ENCODE results near the gene BANF1. TPM values are rescaled to one million over a fixed set of nuclear protein-coding genes. Genes with fewer than 3 reads are reported as not detected.

BANF1 gene
- total RNA-seq, 1 donor from 2014 or later = 163 TPM

- DNase-seq (ENCODE audit: low spot score) = no peak
- peaks cover 16% of the 10 kb centered on the region for H3K27me3 Mint-ChIP-seq (ENCODE audit: unreplicated experiment)
- no peaks in the 10 kb centered on the region for H3K9me3 Mint-ChIP-seq (ENCODE audit: unreplicated experiment)
- peaks cover 3% of the 10 kb centered on the region for H3K36me3 Mint-ChIP-seq (ENCODE audit: low read depth, unreplicated experiment)
- H3K4me1 Mint-ChIP-seq (ENCODE audit: unreplicated experiment) = peaks cover 31% of the 10 kb centered on the region
- no peak overlapping the region for H3K27ac Mint-ChIP-seq (ENCODE audit: unreplicated experiment)
- H3K4me3 Mint-ChIP-seq (ENCODE audit: unreplicated experiment) = no peak overlapping the region
- no peak for TF ChIP-seq CTCF (IDR thresholded peaks at IDR 0.05; ENCODE audit: unreplicated experiment)
These were observed 1.9 kb downstream of the BANF1 start for GRCh38 chr11:66004186-66004585.

GRCh38 chr11:66006134-66006890 lies 4.0 kb downstream of the BANF1 start:
- peaks cover 28% of the 10 kb centered on the region for H3K4me1 Mint-ChIP-seq (ENCODE audit: unreplicated experiment)
- H3K9me3 Mint-ChIP-seq (ENCODE audit: unreplicated experiment) = no peaks in the 10 kb centered on the region
- H3K27me3 Mint-ChIP-seq (ENCODE audit: unreplicated experiment) = peaks cover 23% of the 10 kb centered on the region
- no peak overlapping the region for H3K4me3 Mint-ChIP-seq (ENCODE audit: unreplicated experiment)
- DNase-seq (ENCODE audit: low spot score) = no peak
- TF ChIP-seq CTCF (IDR thresholded peaks at IDR 0.05; ENCODE audit: unreplicated experiment) = no peak
- H3K36me3 Mint-ChIP-seq (ENCODE audit: low read depth, unreplicated experiment) = no peaks in the 10 kb centered on the region
- H3K27ac Mint-ChIP-seq (ENCODE audit: unreplicated experiment) = no peak overlapping the region

- H3K27me3 Mint-ChIP-seq (ENCODE audit: unreplicated experiment) = peaks cover 18% of the 10 kb centered on the region
- no peak overlapping the region for H3K4me3 Mint-ChIP-seq (ENCODE audit: unreplicated experiment)
- DNase-seq (ENCODE audit: low spot score) = no peak
- H3K9me3 Mint-ChIP-seq (ENCODE audit: unreplicated experiment) = no peaks in the 10 kb centered on the region
- no peak for TF ChIP-seq CTCF (IDR thresholded peaks at IDR 0.05; ENCODE audit: unreplicated experiment)
- H3K36me3 Mint-ChIP-seq (ENCODE audit: low read depth, unreplicated experiment) = no peaks in the 10 kb centered on the region
- peaks cover 23% of the 10 kb centered on the region for H3K4me1 Mint-ChIP-seq (ENCODE audit: unreplicated experiment)
- no peak overlapping the region for H3K27ac Mint-ChIP-seq (ENCODE audit: unreplicated experiment)
These were observed 4.5 kb downstream of the BANF1 start for GRCh38 chr11:66006891-66007176.

GRCh38 chr11:66007201-66007634 lies 4.9 kb downstream of the BANF1 start:
- DNase-seq (ENCODE audit: low spot score) = no peak
- peaks cover 15% of the 10 kb centered on the region for H3K27me3 Mint-ChIP-seq (ENCODE audit: unreplicated experiment)
- no peak overlapping the region for H3K27ac Mint-ChIP-seq (ENCODE audit: unreplicated experiment)

More at GRCh38 chr11:66007201-66007634, 4.9 kb downstream of the BANF1 start:
- H3K36me3 Mint-ChIP-seq (ENCODE audit: low read depth, unreplicated experiment) = no peaks in the 10 kb centered on the region
- TF ChIP-seq CTCF (IDR thresholded peaks at IDR 0.05; ENCODE audit: unreplicated experiment) = no peak
- H3K9me3 Mint-ChIP-seq (ENCODE audit: unreplicated experiment) = no peaks in the 10 kb centered on the region
- peaks cover 21% of the 10 kb centered on the region for H3K4me1 Mint-ChIP-seq (ENCODE audit: unreplicated experiment)
- H3K4me3 Mint-ChIP-seq (ENCODE audit: unreplicated experiment) = no peak overlapping the region
